ENCODE measurements around the gene RPS21. TPM values are rescaled to one million over a fixed set of nuclear protein-coding genes. Genes with fewer than 3 reads are reported as not detected.

Gene RPS21
- total and polyA plus RNA-seq, 2 of the 13 experiments (the other 11 are each of a cell fraction or from before 2014, with no cell fraction given), result 2,647 to 11,063 TPM

GRCh38 chr20:62386383-62387218, at the start of gene RPS21 (continued):
- TF ChIP-seq NONO (IDR thresholded peaks at IDR 0.05), result no peak
- peak; percentile 94 for TF ChIP-seq NONO (CRISPR knock-in tag; conservative IDR thresholded peaks at IDR 0.05)
- TF ChIP-seq SMAD9 (CRISPR knock-in tag; IDR thresholded peaks at IDR 0.05), result no peak
- 0 out of 2 replicates have a peak, but pooled peaks have one; percentile 29 for TF ChIP-seq PAF1 (CRISPR knock-in tag; IDR thresholded peaks at IDR 0.05)
- no peak; the same call in 1 of the 2 replicates for TF ChIP-seq ZNF275 (CRISPR knock-in tag; IDR thresholded peaks at IDR 0.05; ENCODE audit: borderline replicate concordance)
- no peak for TF ChIP-seq FOXP1 (IDR thresholded peaks at IDR 0.05)
- TF ChIP-seq FOXP1 (CRISPR knock-in tag; IDR thresholded peaks at IDR 0.05), result no peak
- TF ChIP-seq ZNF576 (CRISPR knock-in tag; IDR thresholded peaks at IDR 0.05), result peak; percentile 85; the same call in 1 of the 2 replicates
- peak; percentile 86 for TF ChIP-seq NR0B2 (CRISPR knock-in tag; IDR thresholded peaks at IDR 0.05)
- no peak; the same call in none of the 2 replicates for TF ChIP-seq ZFP41 (CRISPR knock-in tag; IDR thresholded peaks at IDR 0.05; ENCODE audit: borderline replicate concordance)
- peak; percentile 99 for TF ChIP-seq RBFOX2 (IDR thresholded peaks at IDR 0.05; ENCODE audit: low read depth, low read length)
- TF ChIP-seq ZBTB8A (CRISPR knock-in tag; IDR thresholded peaks at IDR 0.05; ENCODE audit: borderline replicate concordance, low read depth), result 0 out of 2 replicates have a peak, but pooled peaks have one; percentile 76
- TF ChIP-seq JDP2 (CRISPR knock-in tag; IDR thresholded peaks at IDR 0.05; ENCODE audit: borderline replicate concordance), result peak; percentile 60; the same call in 1 of the 2 replicates
- peak; percentile 58 for TF ChIP-seq PRDM10 (CRISPR knock-in tag; IDR thresholded peaks at IDR 0.05; ENCODE audit: low read depth)
- no peak for TF ChIP-seq SUZ12 (IDR thresholded peaks at IDR 0.05; ENCODE audit: low read depth, low read length)
- TF ChIP-seq TFAP4 (IDR thresholded peaks at IDR 0.05; ENCODE audit: borderline replicate concordance, low read depth), result no peak; the same call in 1 of the 2 replicates
- no peak for TF ChIP-seq ZEB1 (IDR thresholded peaks at IDR 0.05; ENCODE audit: insufficient replicate concordance, low read depth)
- no peak for TF ChIP-seq ZNF562 (CRISPR knock-in tag; IDR thresholded peaks at IDR 0.05; ENCODE audit: borderline replicate concordance)
- TF ChIP-seq ZNF746 (CRISPR knock-in tag; IDR thresholded peaks at IDR 0.05), result no peak
- peak; percentile 40; the same call in 1 of the 2 replicates for TF ChIP-seq HIC2 (CRISPR knock-in tag; IDR thresholded peaks at IDR 0.05; ENCODE audit: low read depth)
- 0 out of 2 replicates have a peak, but pooled peaks have one; percentile 6 for TF ChIP-seq ZNF737 (CRISPR knock-in tag; IDR thresholded peaks at IDR 0.05; ENCODE audit: borderline replicate concordance)

Data from HepG2 (cell line).